Right lobe of liver (tissue), 4 donors: ENCODE data around the gene CTSC.

Source experiments
- POLR2A ChIP-seq: fragments of 450-650 bp; IDR thresholded peaks from one replicate; pipeline ENCODE4 v1.6.1; 2017; ENCODE audit warnings: antibody characterized with exemption, mild to moderate bottlenecking
- TF ChIP-seq, protein P1 (sequence below), 4 donors: fragments of 200-600 bp in 3 of 4; fragments of 450-650 bp in 1 of 4; IDR thresholded peaks; one replicate each; pipeline versions ENCODE4 v1.5.1 to v1.8.0; 2016 to 2022; ENCODE audit warnings: antibody characterized with exemption in 4 of 4, mild to moderate bottlenecking in 2 of 4
- donor health status: DM: no; HTN: no; CAD: no.
- donor health status: DM: no; HTN: no; CAD: no.
- donor health status: DM: no; HTN: yes; CAD: no.

DNA sequence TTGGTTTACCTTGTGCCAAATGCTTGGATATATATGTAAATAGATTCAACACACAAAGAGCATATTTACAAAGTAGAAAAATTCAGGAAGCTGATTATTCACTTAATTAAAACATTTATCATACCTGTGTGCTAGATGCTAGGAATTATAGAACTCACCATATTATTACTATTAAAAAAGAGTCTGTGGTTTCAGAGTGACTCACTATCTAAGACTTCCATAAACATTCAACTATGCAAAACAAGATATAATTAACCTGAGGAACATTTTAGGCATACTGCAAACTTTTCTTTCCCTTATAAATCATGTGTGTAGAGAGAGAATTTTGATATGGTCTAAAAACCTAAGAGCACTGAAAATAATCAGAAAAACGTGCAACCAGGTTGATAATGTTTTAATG lies 27.3 kb downstream of the CTSC start:
- TF ChIP-seq, protein P1, sequence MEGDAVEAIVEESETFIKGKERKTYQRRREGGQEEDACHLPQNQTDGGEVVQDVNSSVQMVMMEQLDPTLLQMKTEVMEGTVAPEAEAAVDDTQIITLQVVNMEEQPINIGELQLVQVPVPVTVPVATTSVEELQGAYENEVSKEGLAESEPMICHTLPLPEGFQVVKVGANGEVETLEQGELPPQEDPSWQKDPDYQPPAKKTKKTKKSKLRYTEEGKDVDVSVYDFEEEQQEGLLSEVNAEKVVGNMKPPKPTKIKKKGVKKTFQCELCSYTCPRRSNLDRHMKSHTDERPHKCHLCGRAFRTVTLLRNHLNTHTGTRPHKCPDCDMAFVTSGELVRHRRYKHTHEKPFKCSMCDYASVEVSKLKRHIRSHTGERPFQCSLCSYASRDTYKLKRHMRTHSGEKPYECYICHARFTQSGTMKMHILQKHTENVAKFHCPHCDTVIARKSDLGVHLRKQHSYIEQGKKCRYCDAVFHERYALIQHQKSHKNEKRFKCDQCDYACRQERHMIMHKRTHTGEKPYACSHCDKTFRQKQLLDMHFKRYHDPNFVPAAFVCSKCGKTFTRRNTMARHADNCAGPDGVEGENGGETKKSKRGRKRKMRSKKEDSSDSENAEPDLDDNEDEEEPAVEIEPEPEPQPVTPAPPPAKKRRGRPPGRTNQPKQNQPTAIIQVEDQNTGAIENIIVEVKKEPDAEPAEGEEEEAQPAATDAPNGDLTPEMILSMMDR (IDR thresholded peaks at IDR 0.05): no peak
- TF ChIP-seq POLR2A: no peak
